Posterior cingulate gyrus (tissue), 11 donors: ENCODE data around the gene SIRT7.

ENCODE experiments used
- DNase-seq, 10 donors: peaks; one replicate each; pipeline versions ENCODE4 v3.0.0 to v3.0.0-alpha.2; 2020 to 2021; ENCODE audit warnings: mixed read lengths in 3 of 10
- intact Hi-C: fragments of 100-400 bp; cut with DNase I; formaldehyde crosslinking; loops from one replicate; pipeline ENCODE4 v1.15.1; 2023

The SIRT7 gene

GRCh38 chr17:81867170-81867990, 50.6 kb downstream of the SIRT7 start:
- DNase-seq, result peak in 1 of 10 donors; percentile 80
- intact Hi-C loops, result no loop called here

- intact Hi-C loops, result no loop called here
- DNase-seq, result peak in 1 of 10 donors; percentile 84
Observed at GRCh38 chr17:81866440-81867169, 51.4 kb downstream of the SIRT7 start.

- DNase-seq, result no peak
- intact Hi-C loops, result no loop called here
Observed at GRCh38 chr17:81865733-81866439, 52.1 kb downstream of the SIRT7 start.

GRCh38 chr17:81865358-81865732, 52.6 kb downstream of the SIRT7 start:
- DNase-seq, result no peak
- intact Hi-C loops, result no loop called here

- no peak for DNase-seq
- intact Hi-C loops, result no loop called here
Observed at GRCh38 chr17:81863833-81864768, 53.9 kb downstream of the SIRT7 start.

- no peak for DNase-seq
- intact Hi-C loops, result no loop called here
Observed at GRCh38 chr17:81863123-81863675, 54.8 kb downstream of the SIRT7 start.
